22Rv1 (cell line): ENCODE measurements around the gene LRRC14B.

Experiments
- CTCF ChIP-seq: fragments of 450-650 bp; IDR thresholded peaks from 2 replicates; pipeline ENCODE4 v1.5.1; 2017; ENCODE audit warnings: mild to moderate bottlenecking
- ZFX ChIP-seq: fragments of 450-650 bp; IDR thresholded peaks from 2 replicates; pipeline ENCODE4 v1.6.1; 2017; ENCODE audit warnings: antibody characterized with exemption, borderline replicate concordance

- TF ChIP-seq CTCF = no peak
- TF ChIP-seq ZFX = no peak
Observed at GRCh38 chr5:143041-143440, 48.3 kb upstream of the LRRC14B start.
